ENCODE measurements around the gene SRXN1.
A peak's percentile ranks its signal among the peaks of the same experiment; 100 is the strongest.
"Not testable (repeated sequence)": the region's sequence is repeated elsewhere in the genome, so short reads cannot be mapped to it uniquely, and the experiment has no call there.

Gene SRXN1

DNA sequence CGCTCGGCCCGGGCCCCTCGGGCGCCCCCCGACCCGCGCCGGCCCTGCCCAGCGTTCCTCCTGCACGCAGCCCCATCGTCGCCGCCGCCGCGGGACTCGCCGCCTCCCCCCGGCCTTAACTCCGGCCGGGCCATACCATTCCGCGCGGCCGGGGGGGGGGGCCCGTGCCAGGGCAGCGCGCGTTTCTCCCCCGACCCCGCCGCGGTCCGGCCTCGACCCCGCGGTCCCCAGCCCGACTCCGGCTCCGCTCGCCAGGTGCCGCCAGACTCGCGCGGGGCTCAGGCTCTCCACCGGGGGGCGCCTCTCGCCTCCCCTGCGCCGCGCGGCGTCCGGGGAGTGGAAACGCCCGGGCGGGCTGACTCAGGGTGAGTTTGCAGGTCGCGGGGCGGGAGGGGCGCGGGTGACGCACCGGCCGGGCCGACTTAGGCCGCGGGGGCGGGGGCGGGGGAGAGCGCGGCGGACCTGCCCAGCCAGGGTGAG is at the start of gene SRXN1:
Gene SRXN1, minus strand, starts transcription at position 91 of the 480 bp plus-strand sequence. Its CDS starts 15 bp downstream, at position 76.
- DNase-seq, result peak; percentile 94

DNA sequence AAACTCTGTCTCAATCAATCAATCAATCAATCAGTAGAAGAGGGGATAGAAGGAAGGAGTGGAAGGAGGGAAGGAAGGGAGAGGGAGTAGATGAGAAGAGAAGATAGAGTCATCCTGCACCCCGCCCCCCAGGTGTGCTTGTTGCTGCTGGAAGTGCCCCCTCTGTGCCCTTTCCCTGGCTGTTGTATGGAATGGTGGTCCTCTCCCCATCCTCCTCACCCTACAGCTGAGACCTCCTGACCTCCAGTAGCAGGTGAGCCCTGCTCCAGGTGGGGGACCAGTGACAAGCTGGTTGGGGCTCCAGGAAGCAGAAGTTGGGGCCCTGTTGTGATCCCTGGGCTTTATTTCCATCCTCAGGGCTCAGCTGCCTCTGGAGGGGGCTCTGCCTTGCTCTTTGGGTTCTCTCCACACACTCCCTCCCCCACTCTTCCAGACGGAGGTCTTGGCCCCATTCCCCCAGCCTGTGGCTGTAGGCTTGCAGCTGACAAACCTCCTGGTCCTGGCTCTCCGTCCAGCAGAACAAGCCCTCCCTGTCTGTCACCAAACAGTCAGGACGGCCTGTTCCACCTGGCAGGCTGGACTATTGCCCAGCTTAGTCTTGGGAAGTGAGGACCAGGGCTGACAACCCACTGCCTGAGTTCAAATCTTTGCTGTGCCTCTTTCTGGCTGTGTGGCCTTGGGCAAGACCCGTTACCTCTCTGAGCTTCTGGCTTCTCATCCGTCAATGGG is 48.6 kb upstream of the SRXN1 start:
- DNase-seq, result no peak

DNA sequence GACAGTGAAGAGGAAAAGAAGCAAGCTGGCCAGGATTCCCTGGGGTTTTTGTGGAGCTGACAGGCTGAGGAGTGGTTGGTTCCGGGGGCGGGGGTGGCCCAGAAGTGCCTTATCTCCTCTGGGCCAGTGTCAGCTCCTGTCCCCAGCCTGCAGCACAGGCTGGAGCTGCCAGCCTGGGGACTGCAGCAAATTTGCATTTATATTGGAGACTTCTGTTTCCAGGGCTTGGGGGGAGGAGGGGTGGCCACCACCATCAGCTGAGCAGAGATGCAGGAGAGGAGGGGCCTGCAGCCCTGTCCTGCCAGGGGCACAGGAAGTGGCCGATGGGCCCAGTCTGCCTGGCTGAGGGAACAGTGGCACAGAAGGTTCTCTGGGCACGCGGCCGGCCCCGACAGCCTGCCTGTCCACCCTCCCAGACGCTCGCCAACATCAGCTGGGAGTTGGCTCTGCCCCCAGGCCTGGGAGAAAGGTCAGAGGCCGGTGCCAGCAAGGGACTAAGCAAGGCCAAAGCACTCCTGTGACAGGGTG is 46.9 kb upstream of the SRXN1 start:
- DNase-seq, result no peak

DNA sequence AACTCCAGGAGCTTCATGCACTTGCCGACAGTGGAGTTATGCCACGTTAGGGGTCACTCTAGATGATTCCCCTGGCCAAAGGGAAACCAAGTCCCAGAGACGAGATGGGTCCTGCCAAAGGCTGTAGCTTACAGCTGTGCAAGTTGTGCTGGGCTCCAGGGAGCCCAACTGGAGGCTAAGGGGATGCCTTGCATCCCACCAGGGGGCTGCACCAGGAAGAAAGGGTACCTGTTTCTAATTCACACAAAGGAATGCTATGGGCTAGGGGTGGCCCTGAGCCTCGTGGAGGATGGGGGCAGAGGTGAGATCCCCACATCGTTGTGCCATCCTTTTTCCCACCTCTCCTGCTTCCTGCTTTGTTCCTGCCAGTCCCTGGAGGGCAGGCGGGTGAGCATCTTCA is 46.3 kb upstream of the SRXN1 start:
- DNase-seq, result no peak

DNA sequence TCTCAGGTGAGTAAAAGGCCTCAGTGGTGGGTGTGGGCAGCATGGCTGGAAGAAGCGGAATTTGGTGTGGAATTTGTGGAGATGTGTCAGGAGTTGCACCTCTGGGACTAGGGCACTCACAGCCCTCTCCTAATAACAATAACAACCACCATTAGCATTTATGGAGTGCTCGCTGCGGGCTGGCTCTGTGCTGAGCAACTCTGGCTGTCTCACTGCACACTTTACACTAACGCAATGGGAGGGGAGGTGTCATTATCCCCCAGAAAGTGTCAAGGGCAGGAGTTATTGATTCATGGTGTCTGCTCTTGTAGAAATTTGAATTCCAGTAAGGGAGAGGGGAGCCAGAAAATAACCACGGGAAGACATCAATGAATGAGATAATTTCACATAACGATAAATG is 45.3 kb upstream of the SRXN1 start:
- no peak for DNase-seq

DNA sequence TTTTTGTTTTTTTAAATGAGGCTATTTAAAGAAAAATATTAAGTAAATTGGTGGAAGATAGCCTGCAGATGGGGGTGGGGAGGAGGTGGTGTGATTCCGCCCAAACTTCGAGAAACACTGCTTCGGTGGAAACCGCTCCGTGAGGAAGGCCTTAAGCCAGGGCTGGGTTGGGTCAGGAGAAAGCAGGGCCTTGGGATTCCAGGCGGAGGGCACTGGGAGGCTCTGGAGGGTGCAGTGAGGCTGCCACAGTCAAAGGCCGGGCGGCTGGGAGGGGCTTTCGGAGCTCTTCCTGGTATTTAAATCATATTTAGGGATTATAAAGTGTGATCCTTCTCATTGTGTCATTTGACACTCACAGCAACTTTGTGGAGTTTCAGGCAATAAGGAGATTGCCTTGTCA is 44.8 kb upstream of the SRXN1 start:
- no peak for DNase-seq

DNA sequence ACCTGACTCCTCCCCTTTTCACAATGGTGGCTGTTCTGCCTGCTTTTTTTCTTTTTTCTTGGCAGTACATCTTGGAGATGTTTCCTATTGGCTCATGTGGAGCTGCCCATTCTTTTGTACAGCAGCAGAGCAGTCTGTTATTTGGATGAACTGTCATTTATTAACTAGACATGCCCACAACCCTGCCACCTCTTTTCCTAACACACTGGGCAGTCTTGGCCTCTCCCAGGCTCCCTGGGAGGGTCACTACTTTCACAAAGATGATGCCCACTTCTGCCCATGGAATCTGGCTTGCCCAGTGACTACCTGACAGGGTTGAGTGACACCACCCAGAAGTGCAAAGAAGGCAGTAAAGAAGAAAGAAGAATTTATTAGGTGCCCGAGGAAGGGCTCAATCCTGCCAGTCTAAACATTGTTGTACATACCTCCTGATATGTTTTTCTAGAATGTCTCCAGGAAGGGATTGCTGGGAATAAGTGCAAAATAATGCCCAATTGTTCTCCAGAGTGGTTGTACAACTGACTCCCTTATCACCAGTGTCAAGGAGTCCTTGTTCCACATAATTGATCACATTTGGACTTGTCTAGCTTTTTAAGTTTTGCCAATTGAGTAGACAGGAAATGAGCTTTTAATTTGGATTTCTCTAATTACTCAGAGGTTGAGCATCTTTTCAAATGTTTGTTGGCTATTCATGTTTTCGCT is 42.3 kb upstream of the SRXN1 start:
- no peak for DNase-seq

DNA sequence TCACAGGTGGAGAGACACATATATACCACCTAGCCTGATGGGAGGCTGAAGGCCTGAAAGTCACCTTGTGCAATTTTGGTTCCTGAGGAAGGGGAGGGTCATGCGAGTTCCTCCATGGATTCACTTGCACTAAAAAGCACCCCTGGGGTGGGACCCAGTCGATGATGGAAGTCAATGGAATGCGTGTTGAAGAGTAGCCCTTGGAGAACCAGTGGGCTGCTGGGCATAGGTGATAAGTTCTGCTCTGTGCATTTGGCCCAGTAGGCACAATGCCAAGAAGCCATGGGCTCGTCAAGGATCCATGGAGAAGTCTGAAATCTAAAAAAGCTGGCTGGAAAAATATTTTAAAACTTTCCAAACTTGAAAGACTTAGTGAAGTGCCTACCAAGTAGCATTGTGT is 41.5 kb upstream of the SRXN1 start:
- no peak for DNase-seq

DNA sequence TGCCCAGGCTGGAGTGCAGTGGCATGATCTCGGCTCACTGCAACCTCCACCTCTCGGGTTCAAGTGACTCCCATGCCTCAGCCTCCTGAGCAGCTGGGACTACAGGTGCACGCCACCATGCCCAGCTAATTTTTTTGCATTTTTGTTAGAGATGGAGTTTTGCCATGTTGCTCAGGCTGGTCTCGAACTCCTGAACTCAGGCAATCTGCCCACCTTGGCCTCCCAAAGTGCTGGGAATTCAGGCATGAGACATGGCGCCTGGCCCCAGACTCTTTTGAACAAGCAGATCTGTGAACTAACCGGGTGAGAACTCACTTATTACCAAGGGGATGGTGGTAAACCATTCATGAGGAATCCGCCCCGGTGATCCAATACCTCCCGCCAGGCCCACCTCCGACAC is 40.8 kb upstream of the SRXN1 start:
- DNase-seq, result not testable (repeated sequence)

DNA sequence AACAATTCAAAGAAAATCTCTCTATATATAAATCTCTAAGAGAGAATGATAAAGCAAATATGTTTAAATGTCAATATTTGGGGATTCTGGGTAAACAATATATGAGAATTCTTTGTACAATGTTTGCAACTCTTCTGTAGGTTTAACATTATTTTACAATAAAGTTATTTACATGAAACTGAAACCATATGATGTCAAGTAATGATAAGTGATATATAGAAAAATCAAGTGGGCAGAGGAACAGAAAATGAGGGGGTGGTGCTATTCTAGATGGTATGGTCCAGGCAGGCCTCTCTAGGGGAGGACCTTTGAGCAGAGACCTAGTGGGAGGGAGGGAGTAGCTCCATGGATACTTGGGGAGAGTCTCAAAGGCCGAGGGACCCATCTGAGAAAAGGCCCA is 39.0 kb upstream of the SRXN1 start:
- DNase-seq, result no peak

DNA sequence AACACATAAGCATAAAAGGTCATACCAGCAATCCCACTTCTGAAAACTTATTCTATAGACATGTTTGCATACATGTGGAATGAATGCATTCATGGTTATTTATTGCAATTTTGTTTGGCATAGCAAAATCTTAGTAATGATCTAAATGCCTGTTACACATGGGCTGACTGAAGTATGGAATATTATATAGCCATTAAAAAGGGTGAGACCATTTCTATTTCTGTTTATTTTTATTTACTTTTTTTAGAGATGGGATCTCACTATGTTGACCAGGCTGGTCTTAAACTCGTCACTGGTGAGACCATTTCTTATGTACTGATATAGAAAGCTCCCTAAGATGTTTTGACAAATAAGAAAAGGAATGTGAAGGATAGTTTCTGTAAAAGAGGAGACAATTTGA is 36.9 kb upstream of the SRXN1 start:
- no peak for DNase-seq

DNA sequence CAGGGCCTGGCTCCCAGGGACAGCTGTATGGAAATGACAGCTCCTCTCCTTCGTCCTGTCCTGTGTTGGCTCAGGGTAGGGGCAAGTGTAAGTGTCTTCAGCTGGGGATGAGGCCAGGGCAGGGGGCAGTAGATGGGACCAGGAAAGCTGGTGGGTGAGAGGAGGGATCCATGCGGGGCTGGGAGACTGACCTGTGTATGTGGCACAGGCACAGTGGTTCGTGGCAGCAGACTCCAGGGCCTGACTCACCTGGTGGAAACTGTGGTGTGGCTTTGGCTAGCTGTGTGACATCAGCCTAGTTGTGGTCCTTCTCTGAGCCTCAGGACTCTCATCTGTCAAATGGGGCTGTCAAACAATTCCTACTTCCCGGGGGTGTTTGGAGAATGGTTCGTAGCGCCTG is 36.3 kb upstream of the SRXN1 start:
- DNase-seq, result no peak

DNA sequence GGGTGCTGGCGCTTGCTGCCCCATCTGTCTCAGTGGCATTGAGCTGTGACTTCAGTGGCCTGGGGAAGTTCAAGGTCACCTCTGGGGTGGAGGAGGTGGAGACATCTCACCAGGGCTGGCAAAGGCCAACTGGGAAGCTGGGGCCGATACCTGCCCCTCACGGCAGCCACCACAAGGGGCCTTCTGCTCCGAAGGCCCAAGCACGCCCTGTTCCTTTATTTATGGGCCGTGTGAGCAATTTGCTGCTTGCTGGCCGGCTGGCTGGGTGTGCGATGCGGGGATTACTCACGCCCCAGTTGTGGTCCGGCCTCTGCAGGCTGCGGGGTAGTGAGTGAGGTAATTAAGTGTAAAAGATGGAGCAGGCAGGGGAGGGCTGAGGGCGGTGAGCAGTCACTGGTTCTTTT is 35.8 kb upstream of the SRXN1 start:
- no peak for DNase-seq

DNA sequence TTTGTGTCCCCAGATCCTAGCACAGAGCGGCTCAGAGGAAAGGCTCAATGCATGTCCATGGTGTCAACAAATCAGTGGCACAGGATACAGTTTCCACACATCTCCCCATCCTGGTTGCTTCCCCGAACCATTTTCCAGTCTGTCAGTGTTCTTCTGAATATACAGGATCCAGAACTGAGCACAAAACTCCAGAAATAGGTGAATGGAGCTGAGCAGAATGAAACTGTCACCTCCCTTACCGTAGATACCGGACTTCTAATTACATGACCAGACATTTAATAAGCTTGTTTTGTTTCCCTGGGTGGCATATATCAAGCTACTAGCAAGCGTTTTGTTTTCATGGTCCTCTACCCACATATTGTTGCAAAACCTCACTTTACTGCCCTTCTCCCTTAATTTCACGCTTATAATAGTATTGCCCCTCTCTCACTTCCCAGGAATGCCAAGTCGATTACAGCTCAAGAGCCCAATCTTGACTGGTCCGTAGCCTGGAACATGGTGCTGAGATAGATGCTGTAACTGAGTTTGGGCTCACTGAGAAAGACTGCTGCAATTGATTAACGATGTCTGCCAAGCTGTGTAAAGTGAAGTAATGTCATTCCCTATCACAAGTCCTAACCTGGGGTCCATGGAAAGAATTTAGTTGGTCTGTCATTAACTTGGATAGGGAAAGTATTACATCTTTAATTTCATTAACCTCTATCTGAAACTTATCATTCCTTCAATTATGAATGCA is 34.6 kb upstream of the SRXN1 start:
- DNase-seq, result no peak

DNA sequence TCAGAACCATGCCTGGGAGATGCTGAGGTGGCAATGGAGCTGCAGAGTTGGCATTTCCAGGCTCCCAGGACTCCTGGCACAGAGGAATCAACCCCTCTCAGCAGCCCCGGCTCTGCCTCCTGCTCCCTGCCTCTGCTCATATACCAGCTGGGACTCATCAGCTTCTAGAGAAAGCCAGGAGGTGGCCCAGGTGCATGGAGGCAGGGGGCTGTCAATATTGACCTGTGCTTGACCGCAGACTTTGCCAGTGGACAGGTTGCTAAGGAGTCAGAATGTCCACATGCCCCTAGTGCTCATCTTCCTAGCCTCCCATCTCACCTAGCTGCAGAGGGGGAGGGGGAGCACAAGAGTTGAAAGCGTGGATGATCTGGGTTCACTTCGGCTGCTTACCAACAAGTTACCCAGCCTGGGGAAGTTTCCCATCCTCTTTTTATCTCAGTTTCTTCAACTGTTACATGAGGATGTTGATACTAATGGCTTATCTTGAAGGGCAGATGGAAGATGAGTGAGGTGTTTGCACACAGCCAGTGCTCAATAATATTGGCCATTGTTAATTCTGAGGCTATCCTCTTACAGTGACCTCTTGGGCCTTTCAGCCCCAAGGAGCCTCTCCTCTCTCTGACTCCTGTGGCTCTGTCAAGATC is 31.8 kb upstream of the SRXN1 start:
- no peak for DNase-seq

DNA sequence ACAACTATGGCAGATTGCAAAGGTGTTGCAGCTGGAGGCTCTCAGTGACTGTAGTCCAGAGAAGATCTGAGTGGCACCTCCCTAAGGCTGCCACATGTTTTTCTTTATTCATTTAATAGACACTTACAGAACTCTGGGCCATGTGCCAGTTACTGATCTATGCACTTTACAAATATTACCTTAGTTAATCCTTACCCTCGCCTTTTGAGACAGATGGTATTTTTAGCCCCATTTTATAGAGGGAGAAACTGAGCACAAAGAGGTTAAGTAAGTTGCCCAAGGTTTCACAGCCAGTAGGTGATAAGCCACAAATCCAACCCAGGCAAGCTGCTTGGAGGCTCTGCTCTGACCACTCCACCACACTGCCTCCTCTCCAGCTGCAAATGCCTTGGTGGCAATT is 29.1 kb upstream of the SRXN1 start:
- no peak for DNase-seq

DNA sequence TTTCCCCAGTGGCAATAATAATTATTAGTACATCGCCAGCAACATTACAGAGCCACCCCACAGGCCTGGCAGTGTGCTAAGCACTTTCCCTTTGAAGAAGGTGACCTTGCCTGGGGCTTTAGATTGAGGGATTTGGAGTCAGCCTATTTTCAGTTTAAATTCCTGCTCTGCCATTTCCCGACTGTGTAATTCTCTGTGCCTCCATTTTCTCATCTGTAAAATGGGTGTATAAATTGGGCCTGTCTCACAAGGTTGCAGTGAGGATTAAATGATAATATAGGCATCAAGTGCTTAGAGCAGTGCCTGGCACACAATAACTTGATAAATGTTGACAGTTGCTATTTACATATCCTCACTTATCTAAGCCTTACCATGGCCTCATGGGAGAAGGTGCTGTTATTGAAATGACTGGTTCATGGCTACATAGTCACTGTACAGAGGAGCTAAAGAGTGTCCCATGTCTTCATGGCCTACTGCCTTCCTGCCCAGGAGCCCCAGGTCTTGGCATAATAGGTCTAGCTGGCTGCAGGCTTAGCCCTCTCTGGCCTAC is 27.7 kb upstream of the SRXN1 start:
- no peak for DNase-seq

DNA sequence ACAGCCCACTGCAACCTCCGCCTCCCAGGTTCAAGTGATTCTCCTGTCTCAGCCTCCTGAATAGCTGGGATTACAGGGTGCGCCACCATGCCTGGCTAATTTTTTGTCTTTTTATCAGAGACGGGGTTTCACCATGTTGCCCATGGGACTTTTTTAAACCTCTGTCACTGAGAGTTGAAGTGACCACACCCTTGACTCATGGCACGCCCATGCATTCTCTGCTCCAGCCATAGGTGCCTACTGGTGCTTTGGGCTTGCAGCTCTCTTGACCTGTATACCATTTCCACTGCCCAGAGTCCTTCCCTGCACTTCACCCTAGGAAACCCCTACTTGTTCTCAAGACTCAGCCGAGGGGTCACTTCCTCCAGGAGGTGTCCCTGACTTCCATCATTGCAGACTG is 25.0 kb upstream of the SRXN1 start:
- DNase-seq, result no peak

DNA sequence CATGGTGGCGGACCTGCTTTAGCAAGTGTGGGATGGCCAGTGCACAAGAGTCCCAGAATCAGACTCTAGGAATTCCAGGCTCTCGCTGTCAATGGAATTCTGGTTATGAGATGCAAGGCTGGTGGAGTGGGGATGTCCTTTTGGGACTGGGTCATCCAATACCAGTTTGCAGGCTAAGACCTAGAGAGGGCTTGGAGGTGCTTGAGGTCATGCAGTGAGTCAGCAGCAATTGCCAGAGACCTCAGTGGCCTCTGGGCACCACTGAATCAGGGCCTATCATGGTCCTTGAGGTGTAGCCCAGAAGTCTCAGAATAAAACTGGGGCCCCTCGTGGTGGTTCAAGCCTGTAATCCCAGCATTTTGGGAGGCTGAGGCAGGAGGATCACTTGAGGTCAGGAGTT is 24.0 kb upstream of the SRXN1 start:
- DNase-seq, result no peak

DNA sequence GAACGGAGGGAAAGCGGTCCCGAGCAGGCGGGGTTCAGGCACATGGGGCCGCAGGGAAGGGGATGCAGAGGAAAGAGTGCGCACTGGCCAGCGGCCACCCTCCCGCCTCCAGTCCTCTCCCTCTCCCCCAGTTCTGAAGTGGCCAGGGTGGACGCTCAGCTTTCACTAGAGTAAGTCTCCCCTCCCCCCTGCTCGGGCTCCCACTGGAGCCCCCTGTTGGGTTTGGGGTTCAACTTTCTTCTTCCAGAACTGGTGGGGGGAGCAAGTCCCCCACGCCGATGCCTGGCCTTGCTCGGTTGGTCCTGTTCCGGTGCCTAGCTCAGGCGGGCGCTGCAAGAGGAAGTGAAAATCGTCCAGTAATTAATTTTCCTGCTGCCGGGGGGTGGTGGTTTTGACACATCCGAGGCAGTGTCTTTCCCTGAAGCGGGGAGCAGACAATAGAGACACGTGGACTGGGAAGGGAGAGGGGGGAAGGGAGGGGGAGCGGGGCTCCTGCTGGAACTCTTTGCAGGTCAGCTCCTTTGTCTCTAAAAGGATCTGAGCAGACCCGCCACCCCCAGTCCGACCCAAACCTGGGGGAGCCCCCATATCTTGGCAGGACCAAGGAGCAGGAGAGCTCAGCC is 23.4 kb upstream of the SRXN1 start:
- no peak for DNase-seq

DNA sequence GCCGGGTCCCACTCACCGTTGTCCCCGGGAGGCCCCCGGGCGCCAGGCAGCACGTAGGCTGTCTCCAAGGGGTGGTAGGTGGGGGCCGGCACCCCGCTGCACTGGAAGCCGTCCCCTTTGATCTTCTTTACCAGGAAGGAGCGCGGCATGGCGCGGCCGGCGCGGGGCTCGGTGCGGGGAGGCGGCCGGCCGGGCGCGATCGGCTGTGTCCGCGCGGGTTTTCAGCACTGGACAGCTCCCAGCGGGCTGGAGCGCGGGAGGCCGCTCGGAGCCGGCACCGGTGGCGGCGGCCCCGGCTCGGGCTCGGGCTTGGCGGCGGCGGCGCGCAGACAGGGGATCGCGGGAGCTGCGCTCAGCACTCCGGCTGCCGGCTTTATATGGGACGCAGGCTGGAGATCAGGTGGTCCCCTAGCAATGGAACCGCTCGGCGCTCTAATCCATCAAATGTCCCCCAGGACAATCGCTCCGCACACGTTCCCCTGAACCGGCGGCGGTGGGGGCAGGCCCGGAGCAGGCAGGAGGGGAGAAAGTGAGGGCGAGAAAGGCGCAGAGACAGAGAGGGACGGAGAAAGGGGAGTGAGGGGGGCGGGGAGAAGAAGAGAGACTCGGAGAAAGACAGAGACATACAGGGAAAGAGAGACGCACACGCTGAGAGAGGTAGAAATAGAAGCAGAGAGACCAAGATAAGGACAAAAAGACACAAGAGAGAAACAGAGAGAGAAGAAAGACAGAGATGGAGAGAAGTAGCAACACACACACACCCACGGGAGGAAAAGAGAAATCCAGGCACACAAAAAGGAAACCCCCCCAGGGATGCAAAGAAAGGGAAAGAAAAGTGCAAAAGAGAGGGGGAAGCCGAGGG is 22.7 kb upstream of the SRXN1 start, which contains the start of gene SCRT2:
Gene SCRT2, minus strand, starts transcription at position 350 of the 862 bp plus-strand sequence. Its CDS starts 201 bp downstream, at position 149.
- DNase-seq, result peak; percentile 83
